Measurements from ENCODE around the gene FBXW7.

The FBXW7 gene

DNA sequence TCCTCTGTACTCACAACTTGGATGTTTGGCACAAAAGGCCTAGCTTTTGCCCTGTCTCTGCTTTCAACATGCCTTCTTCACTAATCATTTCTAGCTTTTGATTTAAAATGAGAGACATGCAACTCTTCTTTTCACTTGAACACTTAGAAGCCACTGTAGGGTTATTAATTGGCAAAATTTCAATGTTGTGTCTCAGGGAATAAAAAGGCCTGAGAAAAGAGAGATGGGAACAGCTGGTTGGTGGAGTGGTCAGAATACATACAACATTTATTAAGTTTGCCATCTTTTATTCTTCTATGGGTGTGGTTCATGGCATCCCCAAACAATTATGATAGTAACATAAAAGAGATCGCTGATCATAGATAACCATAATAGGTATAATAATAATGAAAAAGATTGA, 114.3 kb downstream of the FBXW7 start:
- no peak for DNase-seq

- DNase-seq: no peak
Observed at GRCh38 chr4:152419809-152420208, 116.1 kb downstream of the FBXW7 start.

DNA sequence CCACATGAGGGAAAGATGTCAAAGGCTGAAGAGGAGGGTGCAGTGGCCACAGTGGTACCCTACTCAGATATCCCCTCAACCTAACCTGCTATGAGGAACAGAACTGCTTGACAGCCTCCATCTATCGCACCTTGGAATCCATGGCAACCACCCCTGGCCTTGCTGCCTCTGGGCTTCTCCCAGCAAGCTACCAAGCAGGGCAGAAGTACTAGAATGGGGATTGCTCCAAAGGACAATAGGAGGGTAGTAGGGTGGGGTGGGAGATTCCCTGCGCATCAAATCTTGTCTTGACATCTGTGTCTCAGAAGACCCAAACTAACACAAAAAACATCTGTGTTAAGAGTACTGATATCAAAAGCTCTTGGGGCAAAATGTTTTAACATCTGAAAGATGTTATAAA, 118.2 kb downstream of the FBXW7 start:
- no peak for DNase-seq

GRCh38 chr4:152415980-152416379, 119.9 kb downstream of the FBXW7 start:
- DNase-seq: no peak

- peak; percentile 9 for DNase-seq
Observed at GRCh38 chr4:152408514-152409327, 127.2 kb downstream of the FBXW7 start.

DNA sequence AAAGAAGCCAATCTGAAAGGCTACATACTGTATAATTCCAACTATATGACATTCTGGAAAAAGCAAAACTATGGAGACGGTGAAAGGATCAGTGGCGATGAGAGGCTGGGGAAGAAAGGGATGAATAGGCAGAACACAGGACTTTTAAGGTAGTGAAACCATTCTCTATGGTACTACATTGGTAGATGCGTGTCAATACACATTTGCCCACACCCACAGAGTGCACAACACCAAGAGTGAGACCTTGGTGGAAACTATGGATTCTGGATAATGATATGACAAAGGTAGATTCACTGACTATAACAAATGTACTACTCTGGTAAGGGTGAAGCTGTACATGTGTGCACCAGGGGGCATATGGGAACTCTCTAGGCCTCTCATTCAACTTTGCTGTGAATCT, 134.5 kb downstream of the FBXW7 start:
- DNase-seq: no peak

GRCh38 chr4:152399246-152399645, 136.6 kb downstream of the FBXW7 start:
- DNase-seq: no peak

DNA sequence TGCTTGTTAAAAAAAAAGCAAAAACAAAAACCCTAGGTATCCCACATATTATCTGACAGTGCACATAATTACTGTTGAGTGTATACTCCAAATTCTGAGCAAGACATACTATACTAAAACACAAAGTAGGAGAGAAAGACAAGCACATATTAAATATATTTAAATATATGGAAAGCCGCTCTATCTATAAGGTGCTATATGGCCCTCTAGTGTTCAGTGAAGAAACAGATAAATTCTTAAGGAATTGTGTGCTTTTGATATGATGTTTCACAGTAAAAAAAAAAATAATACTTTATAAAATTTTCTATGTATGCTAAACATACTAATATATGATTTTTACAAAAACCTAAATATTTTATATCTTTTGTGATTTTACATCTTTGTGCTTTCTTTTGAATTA, 137.8 kb downstream of the FBXW7 start:
- peak; percentile 9 for DNase-seq

GRCh38 chr4:152394791-152395190, 141.1 kb downstream of the FBXW7 start:
- DNase-seq: no peak

- no peak for DNase-seq
Observed at GRCh38 chr4:152392079-152392478, 143.8 kb downstream of the FBXW7 start.

DNA sequence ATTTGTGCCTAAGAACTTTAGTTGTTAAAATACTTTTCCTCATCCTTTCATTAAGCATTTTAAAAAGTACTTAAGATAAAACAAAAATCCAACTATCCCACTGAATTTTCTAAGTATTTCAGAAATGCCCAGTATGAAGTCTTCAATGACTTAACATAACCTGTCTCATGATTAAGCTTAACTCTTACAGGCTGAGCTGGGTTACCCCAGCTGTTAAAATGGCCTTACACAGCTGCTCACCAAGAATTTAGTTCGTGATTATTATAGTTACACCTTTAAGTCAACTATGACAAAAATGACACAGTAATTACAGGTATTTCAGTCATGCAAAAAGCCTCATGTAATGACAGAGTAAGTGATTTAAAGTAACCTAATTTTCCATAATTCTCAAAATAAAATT, 145.7 kb downstream of the FBXW7 start:
- DNase-seq: no peak

GRCh38 chr4:152389359-152389758, 146.5 kb downstream of the FBXW7 start:
- no peak for DNase-seq

DNA sequence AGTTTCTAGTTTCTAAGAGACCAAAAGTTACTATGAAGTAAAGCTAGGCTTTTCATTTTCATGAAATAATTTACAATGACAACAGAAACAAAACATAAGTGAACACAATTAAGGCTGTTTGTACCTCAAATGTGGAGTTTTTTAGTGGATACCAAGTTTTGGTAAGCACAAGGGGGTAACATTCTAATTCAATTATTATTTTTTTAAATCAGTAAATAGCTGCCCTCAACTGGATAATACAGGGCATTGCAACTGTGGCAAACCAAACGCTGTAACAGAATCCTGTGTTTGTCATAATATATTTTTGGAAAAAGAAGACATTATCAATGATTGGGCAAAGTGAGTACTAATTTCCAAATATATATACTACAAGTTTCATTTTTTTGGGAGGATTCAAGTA, 150.3 kb downstream of the FBXW7 start:
- no peak for DNase-seq

- no peak for DNase-seq
Observed at GRCh38 chr4:152382057-152382785, 153.7 kb downstream of the FBXW7 start.

DNA sequence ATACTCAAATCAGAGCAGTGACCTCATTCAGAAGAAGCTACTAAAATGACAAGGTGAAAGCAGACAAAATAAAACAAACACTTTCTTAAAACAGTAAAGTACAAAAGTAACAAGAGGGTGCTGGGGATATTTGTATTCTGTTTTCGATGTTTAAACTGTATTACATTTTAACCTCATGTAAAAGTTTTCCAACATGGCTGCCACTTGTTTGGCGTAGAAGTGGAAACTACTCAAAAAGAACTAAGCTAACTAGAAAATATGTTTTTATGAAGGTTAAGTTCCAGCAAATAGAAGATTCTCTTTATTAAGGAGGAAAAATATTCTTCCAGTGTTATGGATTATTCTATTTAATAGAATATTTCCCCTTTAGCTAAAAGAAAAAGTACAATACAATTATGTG, 155.0 kb downstream of the FBXW7 start:
- no peak for DNase-seq

- DNase-seq: no peak
Observed at GRCh38 chr4:152380185-152380584, 155.7 kb downstream of the FBXW7 start.

- no peak for DNase-seq
Observed at GRCh38 chr4:152374606-152375285, 161.1 kb downstream of the FBXW7 start.

DNA sequence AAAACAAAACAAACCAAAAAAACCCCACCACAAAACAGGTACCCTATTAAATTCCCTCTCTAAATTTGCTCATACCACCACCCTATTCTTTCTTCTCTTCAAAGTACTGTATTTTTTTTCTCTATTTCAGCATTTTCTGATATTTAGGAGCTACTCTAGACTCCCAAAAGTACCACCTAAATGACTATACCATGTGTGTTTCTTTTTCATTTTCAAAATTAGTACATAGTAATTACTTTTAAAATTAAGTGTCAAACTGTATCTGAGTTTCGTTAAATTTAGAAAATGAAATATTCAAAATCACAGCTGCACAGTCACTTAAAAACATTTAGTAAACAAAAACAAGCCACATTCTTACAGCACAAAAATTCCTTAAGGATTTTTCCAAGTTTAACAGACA, 161.7 kb downstream of the FBXW7 start:
- no peak for DNase-seq

- DNase-seq: no peak
Observed at GRCh38 chr4:152372444-152372843, 163.4 kb downstream of the FBXW7 start.

DNA sequence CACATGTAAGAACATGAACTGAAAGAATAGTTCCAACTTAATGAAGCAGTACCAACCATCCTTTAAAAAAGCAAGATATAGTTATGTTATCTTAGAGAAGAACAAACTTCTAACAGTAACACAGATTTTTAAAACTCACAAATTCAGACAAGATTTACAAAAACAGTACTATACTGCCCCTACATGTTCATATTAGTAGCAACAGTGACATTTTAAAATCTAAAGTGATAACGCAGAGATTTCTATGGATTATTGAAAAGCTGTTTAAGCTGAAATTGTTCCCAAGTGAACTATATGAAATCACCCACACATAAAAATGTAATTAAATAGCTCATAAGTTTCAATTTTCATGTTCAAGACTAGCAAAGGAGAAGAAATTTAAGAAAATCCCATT, 166.0 kb downstream of the FBXW7 start:
- no peak for DNase-seq

- DNase-seq: no peak
Observed at GRCh38 chr4:152369203-152369901, 166.5 kb downstream of the FBXW7 start.

- DNase-seq: peak; percentile 80
Observed at GRCh38 chr4:152368001-152368400, 167.9 kb downstream of the FBXW7 start.

DNA sequence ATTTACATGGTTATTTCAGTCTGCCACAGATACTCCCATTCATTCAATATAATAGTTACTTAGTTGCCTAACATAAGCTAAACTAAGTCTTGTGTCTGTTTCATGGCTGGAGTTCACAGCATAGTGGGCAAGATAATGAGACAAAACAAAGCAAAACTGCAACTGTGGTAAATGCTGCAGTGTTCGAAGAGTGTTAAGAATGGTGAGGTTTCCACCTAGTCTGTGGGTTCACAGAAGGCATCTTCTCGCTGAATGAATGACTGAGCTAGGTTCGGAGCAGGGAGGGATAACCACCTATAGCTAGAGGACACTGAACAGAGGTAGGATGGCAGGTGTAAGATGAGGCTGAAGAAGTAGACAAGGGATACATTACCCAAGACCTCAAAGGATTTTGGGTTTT, 171.0 kb downstream of the FBXW7 start:
- no peak for DNase-seq

Data from COR-L47 (cell line).